ENCODE data around the gene TBC1D22B.
"Not testable (repeated sequence)": the region's sequence is repeated elsewhere in the genome, so short reads cannot be mapped to it uniquely, and the experiment has no call there.

TBC1D22B gene

DNA sequence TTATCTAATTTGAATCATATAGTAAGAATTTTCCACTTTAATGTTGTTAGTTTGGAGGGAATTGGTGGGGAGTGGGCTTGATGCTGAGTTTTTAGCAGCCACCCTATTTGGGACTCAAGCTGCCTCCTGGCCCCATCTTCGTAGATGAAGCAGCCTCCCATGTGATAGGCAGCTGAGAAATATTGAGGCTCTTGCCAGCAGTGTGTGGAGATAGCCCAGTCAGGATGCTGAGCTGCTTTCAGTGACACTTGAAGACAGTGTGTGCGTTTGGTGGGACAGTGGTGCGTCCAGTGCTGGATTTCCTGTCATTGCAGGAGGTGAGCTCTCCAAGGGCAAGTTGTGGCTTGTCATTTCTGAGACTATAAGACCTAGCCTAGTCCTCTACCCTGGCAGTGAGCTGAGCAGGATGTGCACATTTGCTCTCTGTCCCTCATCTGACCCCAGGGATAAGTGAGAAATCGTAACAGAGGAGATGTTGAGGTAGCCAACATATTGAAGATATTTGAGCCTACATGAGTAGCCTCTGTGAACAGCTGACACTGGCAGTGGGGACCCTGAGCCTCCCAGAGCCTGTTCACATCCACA is 48.4 kb downstream of the TBC1D22B start:
- DNase-seq: no peak

DNA sequence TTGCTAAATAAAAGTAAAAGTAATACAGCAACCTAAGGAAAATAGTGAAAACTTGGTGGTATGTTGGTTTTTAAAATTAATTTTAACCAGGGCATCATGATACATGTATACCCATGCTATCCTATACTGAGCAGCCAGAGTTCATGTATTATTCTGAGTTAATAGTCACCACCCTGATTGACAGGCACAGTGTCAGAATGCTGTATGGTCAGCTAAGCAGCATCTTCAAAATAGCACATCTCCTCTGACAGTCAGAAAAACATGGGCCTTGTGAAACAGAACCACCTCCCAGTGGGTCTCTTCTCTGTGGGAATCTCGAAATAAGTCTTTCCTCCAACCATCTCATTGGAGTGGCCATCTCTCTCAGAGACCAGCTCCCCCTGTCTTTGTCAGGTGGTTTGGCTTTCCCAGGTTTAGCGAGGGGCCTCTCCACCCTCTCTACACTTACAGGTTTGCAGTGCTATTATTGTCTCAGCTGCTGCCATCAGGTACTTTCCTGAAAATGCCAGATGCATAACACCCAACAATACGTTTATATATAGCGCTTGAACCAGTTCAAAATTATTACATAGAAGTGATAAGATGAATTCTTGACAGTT is 49.2 kb downstream of the TBC1D22B start:
- peak; percentile 16 to 33 for DNase-seq

GRCh38 chr6:37307484-37307883 is 49.9 kb downstream of the TBC1D22B start:
- DNase-seq: not testable (repeated sequence)

- DNase-seq: peak; percentile 81 to 83
Measured at GRCh38 chr6:37308069-37308815, 50.7 kb downstream of the TBC1D22B start.

GRCh38 chr6:37309046-37309445 is 51.5 kb downstream of the TBC1D22B start:
- no peak for DNase-seq

DNA sequence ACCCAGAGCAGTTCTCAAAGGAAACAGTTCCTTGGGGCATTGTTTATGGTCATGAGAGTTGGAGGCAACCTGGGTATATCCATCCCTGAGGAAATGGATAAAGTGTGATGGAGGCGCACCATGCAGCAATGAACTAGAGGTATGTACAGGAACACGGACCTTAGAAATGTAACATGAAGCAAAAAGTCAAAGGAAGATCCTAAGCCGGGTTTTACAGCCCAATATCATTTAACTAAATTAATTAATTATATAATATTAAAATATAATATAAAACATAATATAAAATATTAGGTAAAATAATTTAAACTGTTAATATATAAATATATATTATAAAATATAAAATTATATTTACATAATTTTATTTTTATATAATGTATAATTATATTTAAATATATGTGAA is 52.1 kb downstream of the TBC1D22B start:
- DNase-seq: no peak

- DNase-seq: no peak
Measured at GRCh38 chr6:37310966-37311365, 53.4 kb downstream of the TBC1D22B start.

DNA sequence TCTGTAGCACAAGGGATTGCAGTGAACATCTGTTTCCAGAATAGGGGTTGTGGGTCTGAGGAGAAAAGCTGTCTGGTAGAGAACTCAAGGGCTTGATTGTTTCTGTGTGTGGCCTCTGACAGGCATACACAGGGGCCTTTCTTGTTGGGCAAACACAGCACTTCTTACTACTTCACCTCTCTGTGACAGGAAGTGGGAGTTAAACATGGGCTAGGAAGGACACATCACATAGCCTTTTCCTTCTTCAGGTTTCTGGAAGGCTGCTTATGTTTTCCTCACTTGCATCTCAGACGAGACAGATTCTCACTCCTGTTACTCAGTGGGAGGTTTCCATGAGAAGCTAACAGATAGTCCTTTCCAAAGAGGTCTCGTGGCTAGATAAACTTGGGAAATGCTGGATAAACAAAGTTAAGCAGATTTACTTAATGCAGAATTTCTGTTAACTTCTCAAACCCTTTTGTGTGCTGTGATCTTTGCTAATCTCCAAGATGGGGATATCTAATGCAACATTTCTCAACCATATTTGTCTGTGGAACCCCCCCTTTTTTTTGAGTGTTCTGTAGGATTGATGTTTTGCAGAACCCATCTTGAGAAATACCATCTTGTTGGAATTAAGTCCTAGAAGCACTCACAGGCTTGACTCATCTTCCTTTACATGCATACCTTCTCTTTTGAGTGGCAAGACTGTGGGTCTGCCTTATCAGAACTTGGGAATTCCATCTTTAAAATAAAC is 54.3 kb downstream of the TBC1D22B start:
- DNase-seq: no peak

DNA sequence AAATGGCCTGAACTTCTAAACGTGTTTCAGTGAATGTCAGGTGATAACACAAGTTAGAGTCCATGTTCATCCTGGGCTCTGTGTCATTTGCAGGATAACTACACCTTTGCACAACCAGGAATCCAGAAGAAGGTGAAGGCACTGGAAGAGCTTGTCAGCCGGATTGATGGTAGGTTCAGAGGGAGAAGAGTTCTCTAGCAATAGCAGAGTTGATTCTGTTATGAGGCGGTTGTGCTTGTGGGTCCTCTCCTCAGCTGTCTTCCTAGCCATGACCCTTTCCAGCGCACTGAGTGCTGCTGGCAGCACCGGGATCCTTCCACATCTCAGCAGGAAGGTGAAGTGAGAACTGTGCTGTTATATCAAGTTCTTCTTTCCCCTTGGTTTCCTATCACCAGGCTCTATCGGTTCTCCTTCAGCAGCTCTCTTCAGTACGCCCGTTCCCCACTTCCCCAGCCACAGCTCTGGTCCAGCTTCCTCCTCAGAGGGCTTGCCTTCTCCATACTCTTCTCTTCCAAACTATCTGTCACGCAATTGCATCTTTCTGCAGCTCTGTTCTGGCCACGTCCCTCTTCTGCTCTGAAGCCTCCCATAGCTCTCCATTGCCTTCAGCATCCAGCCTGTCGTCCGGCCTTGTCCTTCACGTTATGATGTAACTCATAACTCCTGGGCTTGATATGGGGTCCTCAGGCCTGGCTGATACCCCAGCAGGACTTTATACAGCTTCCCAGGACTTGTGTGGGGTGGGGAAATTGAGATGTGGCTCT is 56.3 kb downstream of the TBC1D22B start:
- DNase-seq: no peak

GRCh38 chr6:37314487-37315156 is 57.0 kb downstream of the TBC1D22B start:
- peak in 1 of 2 experiments; percentile 26 for DNase-seq

GRCh38 chr6:37315157-37315515 is 57.6 kb downstream of the TBC1D22B start:
- DNase-seq: no peak

GRCh38 chr6:37316071-37316470 is 58.5 kb downstream of the TBC1D22B start:
- DNase-seq: no peak

DNA sequence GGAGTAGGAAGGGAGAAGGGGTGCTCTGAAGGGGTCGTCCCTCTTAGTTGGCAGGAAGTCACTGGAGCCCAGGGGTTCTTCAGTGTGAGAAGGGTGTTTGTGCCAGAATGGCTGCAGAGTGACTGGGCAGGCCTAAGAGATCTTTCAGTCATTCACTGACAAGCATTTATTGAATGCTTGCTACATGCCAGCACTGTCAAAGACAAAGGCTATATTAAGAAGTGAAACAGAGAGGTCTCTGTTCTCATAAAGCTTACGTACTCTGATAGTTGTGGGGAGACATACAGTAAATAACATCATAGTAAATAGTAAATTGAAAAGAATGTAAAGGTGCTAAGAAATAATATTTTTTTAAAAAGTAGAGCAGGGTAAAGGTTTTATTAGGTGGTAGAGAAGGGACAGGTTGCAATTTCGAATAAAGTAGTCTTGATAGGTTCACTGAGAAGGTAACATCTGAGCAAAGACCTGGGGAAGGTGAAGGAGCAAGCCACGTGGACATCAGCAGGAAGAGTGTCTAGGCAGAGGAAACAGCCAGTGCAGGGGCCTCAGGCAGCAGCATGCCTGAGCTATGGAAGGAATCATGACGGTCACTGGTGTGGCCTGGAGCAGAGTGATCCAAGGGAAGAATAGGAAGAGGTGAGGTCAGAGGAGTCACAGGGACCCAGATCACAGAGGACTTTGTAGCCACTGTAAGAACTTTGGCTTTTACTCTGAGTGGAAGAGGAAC is 59.9 kb downstream of the TBC1D22B start:
- no peak for DNase-seq

DNA sequence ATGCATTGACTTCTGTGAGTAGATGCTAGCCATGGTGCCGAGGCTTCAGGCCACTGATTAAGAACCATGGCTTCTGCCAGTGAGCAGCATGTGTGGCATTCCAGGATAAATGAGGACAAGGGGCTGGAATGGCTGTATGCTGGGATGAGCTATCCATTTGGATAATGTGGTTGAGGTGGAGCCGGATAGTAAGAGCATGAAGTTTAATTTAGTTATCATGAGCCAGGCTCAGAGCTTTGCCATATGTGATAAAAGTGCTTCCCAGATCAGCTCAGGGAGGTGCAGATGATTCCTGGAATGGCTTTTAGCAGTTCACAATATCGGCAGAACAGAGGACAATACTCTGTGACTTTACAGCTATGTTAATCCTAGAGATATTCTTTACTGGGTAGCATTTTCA is 61.6 kb downstream of the TBC1D22B start:
- DNase-seq: no peak

GRCh38 chr6:37319856-37320480 is 62.4 kb downstream of the TBC1D22B start:
- no peak for DNase-seq

DNA sequence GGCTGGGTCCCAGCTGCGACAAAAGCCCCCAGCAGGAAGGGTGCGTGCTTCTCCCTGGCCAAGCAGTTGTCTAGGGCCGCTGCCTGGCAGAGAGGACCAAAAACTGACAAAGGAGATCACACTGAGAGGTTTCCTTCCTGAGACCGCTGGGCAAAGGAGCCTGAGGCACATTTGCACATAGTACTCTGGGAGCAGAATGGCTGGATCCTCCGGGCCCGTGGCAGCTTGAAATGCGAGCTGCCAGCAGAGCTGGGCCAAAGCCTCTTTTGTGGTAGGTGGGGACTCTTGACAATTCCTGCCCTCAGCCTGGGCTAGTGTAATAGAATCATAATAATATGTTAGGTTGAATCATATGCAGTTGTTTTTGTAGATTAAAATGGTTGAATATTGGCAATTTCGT is 63.1 kb downstream of the TBC1D22B start:
- no peak for DNase-seq

- no peak for DNase-seq
Measured at GRCh38 chr6:37321101-37321500, 63.5 kb downstream of the TBC1D22B start.

DNA sequence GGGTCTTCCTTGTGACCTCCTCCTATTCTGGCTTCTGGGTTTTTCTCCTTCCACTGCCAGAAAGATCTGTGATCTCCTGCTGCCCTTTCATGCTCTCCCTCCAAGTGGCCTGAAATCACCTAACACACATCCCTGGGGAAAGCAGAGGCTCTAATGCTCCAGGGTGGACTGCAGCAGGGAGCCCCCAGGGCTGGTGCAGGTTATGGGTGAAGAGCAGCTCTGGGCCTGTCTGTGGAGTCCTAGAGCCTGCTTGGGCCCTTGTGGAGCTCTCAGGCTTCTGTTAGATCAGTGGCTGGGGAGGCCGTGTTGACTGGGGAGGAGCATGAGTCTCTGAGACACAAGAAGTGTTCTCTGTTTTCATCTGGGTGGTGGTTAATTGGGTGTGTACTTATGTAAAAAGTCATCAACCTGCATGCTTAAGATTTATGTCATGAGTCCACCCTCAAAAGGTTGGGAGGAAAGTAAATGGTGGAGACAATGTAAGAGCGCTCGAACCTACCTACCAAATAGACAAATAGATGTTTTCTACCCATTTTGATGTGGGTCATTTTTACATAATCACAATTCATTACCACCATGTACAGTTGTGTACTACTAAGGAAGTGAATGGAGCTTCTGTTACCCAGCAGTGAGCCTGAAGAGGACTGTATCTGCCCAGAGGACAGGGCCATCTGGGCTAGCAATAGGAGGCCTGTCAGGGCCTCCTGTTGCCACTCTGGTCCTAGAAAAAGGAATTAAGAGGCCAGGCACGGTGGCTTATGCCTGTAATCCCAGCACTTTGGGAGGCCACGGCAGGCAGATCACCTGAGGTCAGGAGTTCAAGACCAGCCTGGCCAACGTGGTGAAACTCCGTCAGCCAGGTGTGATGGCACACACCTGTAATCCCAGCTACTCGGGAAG is 64.2 kb downstream of the TBC1D22B start:
- DNase-seq: no peak

DNA sequence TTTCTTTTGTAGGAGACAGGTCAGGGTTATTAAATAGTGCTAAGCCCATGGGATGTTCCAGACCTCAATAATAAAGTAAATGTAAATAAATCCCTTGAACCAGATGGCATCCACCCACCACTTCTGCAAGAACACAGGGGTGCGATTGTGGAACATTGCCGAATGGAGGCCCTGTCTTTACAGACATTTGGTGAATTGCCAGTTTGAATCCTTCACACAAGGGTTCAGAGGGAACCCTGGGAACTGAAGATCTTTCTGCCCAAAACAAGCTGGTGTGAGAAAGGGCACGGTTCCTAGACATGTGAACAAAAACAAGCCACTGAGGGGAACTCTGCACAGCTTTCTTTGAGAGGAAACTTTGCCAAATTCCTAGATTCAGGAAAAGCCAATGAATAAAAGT is 66.0 kb downstream of the TBC1D22B start:
- DNase-seq: no peak
